Measurements from ENCODE around the gene UBQLN3.

The UBQLN3 gene

DNA sequence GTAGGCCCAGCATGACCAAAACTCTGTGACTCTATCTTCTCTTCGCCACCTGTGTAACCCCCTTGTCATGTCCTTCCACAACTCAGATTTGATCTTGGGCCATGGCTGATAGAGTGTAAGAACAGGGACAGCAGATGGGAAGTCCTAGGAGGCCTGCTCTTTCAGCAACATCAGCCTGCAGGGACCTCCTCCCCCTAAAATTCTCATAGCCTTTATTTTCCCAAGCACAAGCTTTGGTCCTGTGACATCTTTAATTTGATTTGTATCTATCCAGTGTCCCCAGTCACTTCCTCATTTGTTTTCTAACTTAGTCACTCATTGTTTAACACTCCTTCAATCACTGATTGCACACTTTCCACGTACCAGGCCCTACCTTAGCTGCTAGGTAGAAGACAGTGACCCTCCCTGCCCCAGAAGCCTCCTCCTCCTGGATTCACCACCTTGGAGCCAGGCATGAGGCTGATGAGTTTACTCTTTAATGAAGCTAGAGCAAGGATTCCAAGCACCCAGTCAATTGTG lies 5.3 kb downstream of the UBQLN3 start:
- DNase-seq, result no peak

DNA sequence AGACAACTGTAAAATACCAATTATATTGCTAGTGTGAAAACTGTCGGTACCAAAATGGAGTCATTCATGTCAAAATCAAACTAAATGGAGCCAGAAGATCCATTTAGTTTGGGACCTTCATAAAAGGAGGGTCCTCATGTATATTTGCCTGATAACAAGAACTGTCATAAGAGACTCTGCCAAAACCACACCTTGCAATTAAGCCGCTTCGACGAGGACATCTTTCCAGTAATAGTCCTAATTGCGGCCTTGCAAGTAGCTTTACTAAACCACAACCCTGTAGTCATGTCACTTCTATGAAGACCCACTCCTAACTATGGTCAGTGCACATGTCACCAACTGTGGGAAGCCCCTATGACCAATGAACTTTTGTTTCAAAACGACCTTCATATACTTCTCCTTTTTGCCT lies 9.4 kb downstream of the UBQLN3 start:
- no peak for DNase-seq

DNA sequence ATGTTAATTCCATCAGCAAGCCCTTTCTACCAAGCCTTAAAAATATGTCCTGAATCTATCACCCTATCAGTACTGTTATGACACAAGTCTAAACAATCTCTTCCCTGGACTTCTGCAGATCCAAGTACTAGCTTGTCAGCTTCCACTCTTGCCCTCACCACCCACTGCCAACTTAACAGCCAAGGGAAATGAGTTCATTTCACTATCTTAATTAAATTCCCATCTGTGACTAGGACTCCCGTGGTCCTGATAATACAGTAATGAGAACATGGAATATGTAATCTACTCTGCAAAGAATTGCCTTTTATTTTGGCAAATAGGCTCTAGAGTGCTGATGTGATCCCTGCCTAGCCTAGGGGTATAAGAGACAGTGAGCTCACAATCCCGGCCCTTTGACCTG lies 10.1 kb downstream of the UBQLN3 start:
- DNase-seq, result no peak

DNA sequence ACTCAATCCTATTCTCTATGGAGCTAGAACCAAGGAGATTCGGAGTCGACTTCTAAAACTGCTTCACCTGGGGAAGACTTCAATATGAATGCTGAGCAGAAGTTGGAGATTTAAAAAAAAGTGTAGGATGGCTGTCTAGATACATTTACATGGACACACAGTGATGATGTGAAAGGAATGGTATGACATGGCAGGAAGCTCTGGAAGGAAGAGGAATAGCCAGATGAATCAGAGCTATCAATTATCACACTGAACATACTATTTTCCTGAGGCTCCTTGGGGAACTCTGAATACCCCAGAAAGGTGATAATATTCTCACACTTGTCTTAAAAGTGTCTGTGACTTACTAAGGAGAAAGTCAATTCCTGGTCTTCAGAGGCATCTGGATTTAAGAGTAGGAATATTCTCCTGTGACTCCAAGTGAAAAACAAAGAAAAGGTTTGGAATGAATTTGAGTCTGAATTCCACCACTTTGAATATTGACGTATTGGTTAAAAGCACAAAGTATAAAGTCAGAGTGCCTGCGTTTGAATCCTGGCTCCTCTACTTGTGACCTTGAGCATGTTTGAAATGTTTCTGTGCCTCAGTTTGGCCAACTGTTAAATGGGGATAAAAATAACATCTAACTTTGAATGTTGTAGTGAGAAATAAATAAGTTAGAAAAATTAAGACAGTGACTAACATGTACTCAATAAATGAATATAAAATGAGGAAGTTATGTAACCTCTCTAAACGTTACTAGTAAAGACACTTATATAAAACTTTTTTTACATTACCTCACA lies 20.0 kb downstream of the UBQLN3 start:
- no peak for DNase-seq

DNA sequence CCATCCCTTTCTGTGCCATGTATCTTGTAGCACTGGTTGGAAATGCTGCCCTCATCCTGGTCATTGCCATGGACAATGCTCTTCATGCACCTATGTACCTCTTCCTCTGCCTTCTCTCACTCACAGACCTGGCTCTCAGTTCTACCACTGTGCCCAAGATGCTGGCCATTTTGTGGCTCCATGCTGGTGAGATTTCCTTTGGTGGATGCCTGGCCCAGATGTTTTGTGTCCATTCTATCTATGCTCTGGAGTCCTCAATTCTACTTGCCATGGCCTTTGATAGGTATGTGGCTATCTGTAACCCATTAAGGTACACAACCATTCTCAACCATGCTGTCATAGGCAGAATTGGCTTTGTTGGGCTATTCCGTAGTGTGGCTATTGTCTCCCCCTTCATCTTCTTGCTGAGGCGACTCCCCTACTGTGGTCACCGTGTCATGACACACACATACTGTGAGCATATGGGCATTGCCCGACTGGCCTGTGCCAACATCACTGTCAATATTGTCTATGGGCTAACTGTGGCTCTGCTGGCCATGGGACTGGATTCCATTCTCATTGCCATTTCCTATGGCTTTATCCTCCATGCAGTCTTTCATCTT lies 20.9 kb downstream of the UBQLN3 start:
- no peak for DNase-seq

DNA sequence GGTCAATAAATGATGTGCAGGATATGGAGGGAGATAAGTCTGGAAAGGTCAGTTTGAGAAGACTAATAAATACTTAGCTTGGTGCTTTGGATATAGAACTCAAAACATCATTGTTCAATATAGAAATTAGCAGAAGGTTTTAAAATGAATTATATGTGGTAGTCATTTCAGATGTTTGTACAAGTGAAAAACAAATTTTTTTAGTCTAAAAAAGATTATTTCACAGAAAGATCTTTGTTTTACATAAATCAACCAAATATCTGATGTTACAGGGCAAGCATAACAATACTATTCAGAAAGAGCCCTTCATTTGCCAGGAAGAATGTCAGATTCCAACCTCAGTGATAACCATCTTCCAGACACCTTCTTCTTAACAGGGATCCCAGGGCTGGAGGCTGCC lies 21.4 kb downstream of the UBQLN3 start, which contains the start of gene OR52D1:
Gene OR52D1, plus strand, starts transcription at position 301 of the 400 bp plus-strand sequence. Its CDS starts 22 bp downstream, at position 323.
- DNase-seq, result no peak

DNA sequence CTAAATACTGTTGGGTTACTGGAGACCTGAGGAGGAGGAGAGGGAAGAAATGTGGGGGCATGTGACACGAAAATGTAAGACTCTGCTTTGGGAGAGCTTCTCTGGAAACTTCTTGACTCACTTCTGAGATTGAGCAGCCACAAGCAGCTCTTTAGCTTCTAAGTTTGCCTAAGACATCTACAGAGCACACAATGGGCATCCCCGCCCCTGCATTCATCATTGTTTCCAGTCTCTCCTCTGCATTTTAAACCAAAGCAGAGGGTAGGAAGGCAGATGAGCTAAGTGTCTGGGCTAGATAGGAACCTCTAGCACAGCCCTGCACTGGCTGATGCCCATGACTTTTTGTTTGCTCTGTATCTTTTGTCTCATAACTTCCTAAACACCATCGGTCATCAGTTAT lies 23.3 kb downstream of the UBQLN3 start:
- DNase-seq, result peak; percentile 1 to 11

DNA sequence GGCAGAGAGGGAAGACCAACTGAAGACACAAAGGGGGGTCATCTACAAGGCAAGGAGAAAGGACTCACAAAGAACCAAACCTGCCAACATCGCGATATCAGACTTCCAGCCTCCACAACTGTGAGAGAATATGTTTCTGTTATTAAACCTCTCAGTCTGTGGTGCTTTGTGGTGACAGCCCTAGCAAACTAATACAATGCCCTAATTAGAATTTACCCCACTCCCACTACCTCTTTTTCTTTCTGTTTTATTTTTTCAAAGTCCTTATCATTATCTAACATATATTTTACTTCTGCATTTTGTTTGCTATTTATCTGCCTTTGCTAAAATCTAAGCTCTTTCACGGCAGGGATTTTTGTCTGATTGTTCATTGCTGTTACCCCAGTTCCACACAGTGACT lies 23.8 kb downstream of the UBQLN3 start:
- no peak for DNase-seq

DNA sequence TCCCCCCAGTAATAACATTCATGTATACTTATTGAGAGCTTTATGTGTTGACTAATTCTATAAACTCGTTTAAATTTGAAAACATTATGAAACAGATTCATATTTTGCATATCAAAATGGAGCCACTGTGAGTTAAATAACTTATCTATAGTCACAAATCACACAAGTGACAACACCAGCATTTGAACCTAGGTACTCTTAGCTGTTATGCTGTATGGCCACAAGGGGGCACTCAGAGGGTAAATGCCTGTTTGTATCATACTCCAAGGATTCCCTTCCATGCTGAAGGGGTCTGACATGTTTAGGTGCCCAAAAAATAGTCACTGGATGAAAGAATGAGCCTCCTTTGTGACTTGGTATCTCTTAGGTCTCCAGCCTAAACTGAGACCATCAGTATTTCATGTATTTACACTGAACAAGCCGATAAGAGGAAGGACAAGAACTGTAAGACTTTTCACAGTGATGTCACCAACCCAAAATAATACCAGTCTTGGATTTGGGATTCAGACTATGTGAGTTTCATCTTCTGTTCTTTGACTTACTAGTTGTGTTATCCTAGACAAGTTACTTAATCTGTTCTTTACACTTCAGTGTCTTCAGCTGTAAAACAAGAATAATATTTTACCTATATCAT lies 33.5 kb downstream of the UBQLN3 start:
- peak; percentile 15 to 32 for DNase-seq

DNA sequence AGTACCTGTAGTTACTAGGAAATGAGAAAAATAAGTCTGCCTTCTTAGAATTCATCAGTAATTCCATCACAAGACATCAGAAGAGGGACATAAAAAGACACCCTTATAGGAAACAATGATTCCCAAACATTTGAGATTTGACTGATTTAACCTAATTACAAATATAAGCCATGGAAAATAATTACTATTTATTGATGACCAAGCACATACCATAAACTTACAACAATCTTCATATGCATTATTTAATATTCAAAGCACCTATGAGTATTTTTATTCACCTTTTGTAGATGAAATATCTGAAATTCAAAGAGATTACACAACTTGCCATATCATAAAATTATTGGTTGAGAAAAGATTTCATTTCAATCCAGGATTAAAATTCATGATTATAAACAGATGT lies 35.8 kb downstream of the UBQLN3 start:
- no peak for DNase-seq

DNA sequence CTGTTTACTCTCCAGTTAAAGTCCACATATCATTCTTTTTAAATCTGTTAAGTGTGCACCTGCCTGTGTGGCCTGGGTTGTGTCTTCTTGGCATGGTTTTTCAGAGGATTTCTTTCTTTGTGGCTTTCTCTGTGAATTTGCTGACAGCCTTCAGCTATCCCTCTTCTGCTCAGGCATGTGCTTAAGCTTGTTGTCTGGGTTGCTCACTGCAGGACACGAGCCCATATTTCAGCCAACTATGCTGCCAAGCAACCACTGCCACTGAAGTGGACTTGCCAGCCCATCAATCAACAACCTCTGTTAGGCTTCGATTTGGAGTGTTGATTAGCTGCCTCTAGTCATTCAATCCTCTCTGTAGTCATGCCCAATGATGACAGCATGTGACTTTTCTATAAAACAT lies 42.2 kb downstream of the UBQLN3 start:
- DNase-seq, result no peak

DNA sequence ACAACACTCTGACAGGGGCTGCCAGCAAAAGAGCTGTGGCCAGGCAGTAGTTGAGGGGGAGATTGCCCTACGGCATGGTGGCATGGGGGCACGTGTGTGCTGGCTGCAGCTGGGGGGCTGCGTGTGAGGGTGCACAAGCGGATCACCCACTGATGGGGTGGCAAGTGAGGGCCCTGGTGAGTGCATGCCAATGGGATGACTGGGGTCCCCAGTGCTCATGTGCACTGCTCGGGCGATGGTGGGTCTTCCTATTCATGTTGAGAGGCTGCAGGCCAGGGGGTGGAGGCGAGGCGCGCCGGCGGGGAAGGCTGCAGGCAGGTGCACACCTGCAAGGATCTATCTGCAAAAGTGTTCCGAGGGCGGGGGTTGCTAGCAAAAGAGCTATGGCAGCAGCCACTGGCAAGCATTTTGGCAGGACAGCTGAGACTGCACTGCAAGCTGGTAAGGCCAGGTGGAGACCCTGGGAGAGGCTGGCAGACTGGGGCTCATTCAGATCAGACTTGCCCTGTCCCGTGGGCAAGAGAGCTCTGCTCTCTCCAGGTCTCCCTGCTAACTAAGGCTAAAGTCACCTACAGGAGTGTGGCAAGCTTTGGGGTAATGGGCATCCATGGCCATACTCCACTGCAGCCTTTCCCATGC lies 48.7 kb downstream of the UBQLN3 start:
- no peak for DNase-seq
